Right lobe of liver (tissue), 6 donors: ENCODE data around the gene ALDH8A1. TPM values are rescaled to one million over a fixed set of nuclear protein-coding genes. Genes with fewer than 3 reads are reported as not detected.

Source experiments
- ATAC-seq, 4 donors: fragments of 200-7000 bp; cut with Tn5 transposase; one replicate each; pipeline ENCODE4 v1.9.1; 2020; ENCODE audit warnings: mild to moderate bottlenecking in 4 of 4, moderate library complexity in 4 of 4
- DNase-seq, 3 donors: peaks; one replicate each; pipeline ENCODE4 v3.0.0-alpha.2; 2020
- H3K27ac ChIP-seq, 3 donors: fragments of 200-600 bp; one replicate each; pipeline ENCODE4 v1.8.0; 2022
- H3K27me3 ChIP-seq, 2 donors: fragments of 200-600 bp; one replicate each; pipeline ENCODE4 v1.8.0; 2022
- H3K36me3 ChIP-seq, 4 donors: fragments of 200-600 bp; sonication (generic) in 1 of 4; one replicate each; pipeline versions ENCODE4 v1.5.1 to v1.8.0; 2017 to 2022; ENCODE audit warnings: control low read depth in 1 of 4
- H3K4me1 ChIP-seq, 4 donors: fragments of 200-600 bp; sonication (generic) in 1 of 4; one replicate each; pipeline versions ENCODE4 v1.5.1 to v1.8.0; 2017 to 2022; ENCODE audit warnings: control low read depth in 1 of 4
- H3K4me3 ChIP-seq, 3 donors: fragments of 200-600 bp; one replicate each; pipeline ENCODE4 v1.8.0; 2022
- H3K9me3 ChIP-seq, 4 donors: fragments of 200-600 bp; sonication (generic) in 1 of 4; one replicate each; pipeline versions ENCODE4 v1.5.1 to v1.8.0; 2017 to 2022; ENCODE audit warnings: control low read depth in 1 of 4
- CTCF ChIP-seq, 4 donors: fragments of 200-600 bp in 3 of 4; fragments of 450-650 bp in 1 of 4; IDR thresholded peaks; one replicate each; pipeline versions ENCODE4 v1.5.1 to v1.8.0; 2016 to 2022; ENCODE audit warnings: antibody characterized with exemption in 4 of 4, mild to moderate bottlenecking in 2 of 4
- POLR2A ChIP-seq: fragments of 450-650 bp; IDR thresholded peaks from one replicate; pipeline ENCODE4 v1.6.1; 2017; ENCODE audit warnings: antibody characterized with exemption, mild to moderate bottlenecking
- WGBS: methylation state at CpG from one replicate; pipeline ENCODE4 v1.1.6; 2018; ENCODE audit warnings: low coverage, low lambda C conversion rate; ENCODE audit not compliant: insufficient coverage; ENCODE audit errors: missing lambda C conversion rate; 5-methylcytosine and 5-hydroxymethylcytosine counted together
- intact Hi-C, 2 donors: fragments of 100-400 bp; cut with DNase I; formaldehyde crosslinking; loops; one replicate each; pipeline versions ENCODE4 v1.11.2 to v1.14.1; 2022
- total RNA-seq, 6 experiments: library from RNA; depleted of rRNA in 2 of 6; stranded (reverse); fragments of >200 nt in 2 of 6; fragmentation: NEBNext Ultra II Directional in 3 of 6; extraction: Animal tissue kit (Norgen Biotek cat#: 25700) in 3 of 6; gene quantifications; one replicate each; pipeline versions ENCODE4 v1.1.0 to v1.2.4, GENCODE V29; 2016 to 2023
- donor health status: DM: no; HTN: yes; CAD: no.
- donor health status: DM: no; HTN: no; CAD: no.
- donor health status: DM: no; HTN: no; CAD: no.
- donor health status: DM: no; HTN: yes; CAD: no.
- donor health status: DM: no; HTN: yes; CAD: no.

Gene ALDH8A1
- total RNA-seq, 6 experiments from 2014 or later = 91.4 to 175 (median 166) TPM

- Histone ChIP-seq H3K36me3 (no peaks in the 10 kb centered on the region), H3K27me3 (no peaks in the 10 kb centered on the region), H3K27ac (peak overlapping the region in 2 of 3 donors; percentile 82 to 94), H3K4me3 (peak overlapping the region in 1 of 3 donors; percentile 60), H3K4me1 (peaks cover 0 to 36% (median 16%) of the 10 kb centered on the region in 4 donors), H3K9me3 (no peaks in the 10 kb centered on the region)
- no peak for TF ChIP-seq CTCF (IDR thresholded peaks at IDR 0.05)
- no peak for TF ChIP-seq POLR2A
- intact Hi-C loops = no loop called here
- DNase-seq (no peak), ATAC-seq (peak in 1 of 4 donors; percentile 2)
- WGBS = 29% methylated on average over 2 of the region's 2 CpGs
Measured at GRCh38 chr6:134950482-134950881, 581 bp upstream of the ALDH8A1 start.

- TF ChIP-seq CTCF (IDR thresholded peaks at IDR 0.05) (no peak), POLR2A (peak; percentile 49)
- 18% methylated on average over 1 of the region's 1 CpG for WGBS
- DNase-seq (no peak), ATAC-seq (peak in 3 of 4 donors; percentile 40 to 52 (median 42))
- H3K27me3 ChIP-seq = no peaks in the 10 kb centered on the region
- H3K4me1 ChIP-seq = peaks cover 0 to 40% (median 18%) of the 10 kb centered on the region in 4 donors
- H3K36me3 ChIP-seq = peaks cover 0 to under 1% (median 0%) of the 10 kb centered on the region in 4 donors
- intact Hi-C loops = no loop called here
- no peaks in the 10 kb centered on the region for H3K9me3 ChIP-seq
- peak overlapping the region; percentile 37 to 60 (median 56) for H3K4me3 ChIP-seq
- peak overlapping the region; percentile 48 to 94 (median 82) for H3K27ac ChIP-seq
Measured at GRCh38 chr6:134948691-134949090, 1.2 kb downstream of the ALDH8A1 start.

GRCh38 chr6:134948142-134948541, 1.8 kb downstream of the ALDH8A1 start:
- peaks cover 0 to 45% (median 18%) of the 10 kb centered on the region in 4 donors for H3K4me1 ChIP-seq

DNA sequence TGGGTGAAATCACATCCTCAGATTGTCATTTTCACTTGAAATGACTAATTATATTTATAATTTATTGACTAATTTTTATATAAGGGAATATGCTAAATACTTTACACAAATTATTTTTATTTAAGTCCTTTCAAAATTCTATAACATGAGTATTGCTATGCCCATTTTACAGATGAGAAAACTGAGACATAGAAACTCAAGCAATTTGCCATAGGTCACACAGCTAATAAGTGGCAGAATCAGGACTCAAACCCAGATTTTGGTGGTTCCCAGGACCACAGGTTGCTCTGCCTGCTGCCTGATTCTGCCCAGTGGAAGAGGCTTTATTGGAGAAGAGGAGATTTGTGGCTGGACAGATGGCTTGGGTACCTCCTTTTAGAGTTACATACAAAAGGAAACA, 4.9 kb downstream of the ALDH8A1 start:
- intact Hi-C loops = no loop called here
- Histone ChIP-seq H3K9me3 (no peaks in the 10 kb centered on the region), H3K4me1 (peaks cover 0 to 23% (median 8%) of the 10 kb centered on the region in 4 donors), H3K27ac (peak overlapping the region in 2 of 3 donors; percentile 18 to 31), H3K27me3 (no peaks in the 10 kb centered on the region), H3K36me3 (peaks cover 0 to 36% (median 9%) of the 10 kb centered on the region in 4 donors), H3K4me3 (peak overlapping the region in 1 of 3 donors; percentile 1)
- TF ChIP-seq CTCF (IDR thresholded peaks at IDR 0.05) = no peak
- TF ChIP-seq POLR2A = no peak
- ATAC-seq (no peak), DNase-seq (no peak)

More at GRCh38 chr6:134948142-134948541, 1.8 kb downstream of the ALDH8A1 start:
- Histone ChIP-seq H3K36me3 (peaks cover 0 to 6% (median 0%) of the 10 kb centered on the region in 4 donors), H3K27me3 (no peaks in the 10 kb centered on the region), H3K27ac (peak overlapping the region; percentile 48 to 94 (median 82)), H3K4me3 (peak overlapping the region; percentile 37 to 60 (median 56)), H3K9me3 (no peaks in the 10 kb centered on the region)
- TF ChIP-seq POLR2A (no peak), CTCF (IDR thresholded peaks at IDR 0.05) (no peak)
- DNase-seq (no peak), ATAC-seq (no peak)
- intact Hi-C loops = no loop called here
